HEK293 (cell line): ENCODE results near the gene XKR7.

Experiments used
- ZNF707 ChIP-seq: fragments of 450-650 bp; formaldehyde crosslinking; IDR thresholded peaks from 2 replicates; pipeline ENCODE4 v1.5.1; 2016; ENCODE audit warnings: missing biosample characterization, missing genetic modification characterization
- TF ChIP-seq, protein P1 (sequence below): fragments of 450-650 bp; formaldehyde crosslinking; IDR thresholded peaks from 2 replicates; pipeline ENCODE4 v1.5.1; 2016; ENCODE audit warnings: missing biosample characterization, missing genetic modification characterization, low read depth

DNA sequence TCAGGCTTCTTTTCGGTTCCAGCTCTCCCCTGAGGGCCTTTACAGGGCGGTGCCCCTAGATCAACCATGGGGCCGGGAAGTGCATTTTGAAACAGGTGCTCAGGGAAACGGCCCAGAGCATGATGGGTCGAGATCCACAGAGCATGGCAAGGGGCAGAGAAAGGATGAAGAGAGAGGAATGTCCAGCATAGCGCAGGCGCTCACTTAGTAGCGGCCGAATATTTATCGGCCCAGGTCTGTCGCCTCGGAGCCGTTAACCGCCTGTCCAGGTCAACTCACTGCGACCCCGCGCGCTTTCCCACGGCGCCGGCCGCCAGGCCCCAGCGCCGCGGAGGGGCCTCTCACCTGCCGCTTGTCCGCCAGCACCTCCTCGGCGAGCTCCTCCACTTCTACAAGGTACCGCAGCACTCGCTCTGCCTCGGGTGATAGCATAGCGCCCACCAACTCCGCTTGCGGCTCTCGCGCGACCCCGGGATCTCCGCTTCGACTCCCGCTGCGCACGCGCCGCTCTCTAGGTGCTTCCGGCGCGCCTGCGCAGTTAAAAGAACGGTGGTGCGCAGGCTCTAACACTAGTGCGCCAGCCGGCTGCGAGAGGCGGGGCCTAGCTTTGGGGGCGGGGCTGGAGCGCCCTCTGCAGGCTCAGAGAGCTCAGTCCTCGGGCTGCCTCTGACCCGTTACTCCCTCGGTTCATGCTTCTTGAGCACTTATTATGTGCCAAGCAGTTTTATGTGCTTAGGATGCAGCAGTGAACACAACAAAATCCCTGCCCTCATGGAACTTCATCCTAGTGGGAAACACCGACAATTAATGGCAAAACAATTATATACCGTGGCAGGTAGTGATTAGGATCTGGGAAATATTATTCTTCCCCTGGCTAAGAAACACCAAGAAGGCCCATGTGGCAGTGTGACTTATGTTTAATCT is 16.2 kb upstream of the XKR7 start, which contains the start of gene PDRG1:
- TF ChIP-seq, protein P1, sequence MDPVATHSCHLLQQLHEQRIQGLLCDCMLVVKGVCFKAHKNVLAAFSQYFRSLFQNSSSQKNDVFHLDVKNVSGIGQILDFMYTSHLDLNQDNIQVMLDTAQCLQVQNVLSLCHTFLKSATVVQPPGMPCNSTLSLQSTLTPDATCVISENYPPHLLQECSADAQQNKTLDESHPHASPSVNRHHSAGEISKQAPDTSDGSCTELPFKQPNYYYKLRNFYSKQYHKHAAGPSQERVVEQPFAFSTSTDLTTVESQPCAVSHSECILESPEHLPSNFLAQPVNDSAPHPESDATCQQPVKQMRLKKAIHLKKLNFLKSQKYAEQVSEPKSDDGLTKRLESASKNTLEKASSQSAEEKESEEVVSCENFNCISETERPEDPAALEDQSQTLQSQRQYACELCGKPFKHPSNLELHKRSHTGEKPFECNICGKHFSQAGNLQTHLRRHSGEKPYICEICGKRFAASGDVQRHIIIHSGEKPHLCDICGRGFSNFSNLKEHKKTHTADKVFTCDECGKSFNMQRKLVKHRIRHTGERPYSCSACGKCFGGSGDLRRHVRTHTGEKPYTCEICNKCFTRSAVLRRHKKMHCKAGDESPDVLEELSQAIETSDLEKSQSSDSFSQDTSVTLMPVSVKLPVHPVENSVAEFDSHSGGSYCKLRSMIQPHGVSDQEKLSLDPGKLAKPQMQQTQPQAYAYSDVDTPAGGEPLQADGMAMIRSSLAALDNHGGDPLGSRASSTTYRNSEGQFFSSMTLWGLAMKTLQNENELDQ, result no peak
- no peak for TF ChIP-seq ZNF707
